ENCODE results near the gene GRM6.

GRCh38 chr5:178986326-178986960 lies 8.7 kb downstream of the GRM6 start:
- TF ChIP-seq CTCF (IDR thresholded peaks at IDR 0.05; ENCODE audit: low read length) (no peak), EZH2 (IDR thresholded peaks at IDR 0.05; ENCODE audit: borderline replicate concordance, low read length) (no peak)

All from OCI-LY1 (cell line).